GM21515 (cell line): ENCODE data around the gene DTNBP1.
"Not testable (repeated sequence)": the region's sequence is repeated elsewhere in the genome, so short reads cannot be mapped to it uniquely, and the experiment has no call there.

Experiments used
- ATAC-seq: cut with Tn5 transposase; IDR thresholded peaks from one replicate; pipeline ENCODE4 v1.9.1; 2021; ENCODE audit not compliant: unreplicated experiment

The DTNBP1 gene

GRCh38 chr6:15672291-15672690 is 9.5 kb upstream of the DTNBP1 start:
- no peak for ATAC-seq

- ATAC-seq = no peak
These were observed 6.1 kb upstream of the DTNBP1 start for GRCh38 chr6:15668918-15669317.

- not testable (repeated sequence) for ATAC-seq
These were observed 4.1 kb upstream of the DTNBP1 start for GRCh38 chr6:15666896-15667295.

GRCh38 chr6:15665237-15665636 is 2.4 kb upstream of the DTNBP1 start:
- no peak for ATAC-seq

GRCh38 chr6:15663130-15663871 is 473 bp upstream of the DTNBP1 start:
- ATAC-seq = no peak

- ATAC-seq = no peak
These were observed 939 bp downstream of the DTNBP1 start for GRCh38 chr6:15661853-15662325.

GRCh38 chr6:15659181-15659580 is 3.6 kb downstream of the DTNBP1 start:
- ATAC-seq = no peak

- ATAC-seq = no peak
These were observed 4.6 kb downstream of the DTNBP1 start for GRCh38 chr6:15658181-15658744.

GRCh38 chr6:15657290-15657689 is 5.5 kb downstream of the DTNBP1 start:
- ATAC-seq = no peak

GRCh38 chr6:15656145-15656544 is 6.7 kb downstream of the DTNBP1 start:
- ATAC-seq = no peak

GRCh38 chr6:15654250-15654649 is 8.6 kb downstream of the DTNBP1 start:
- ATAC-seq = no peak

- peak; percentile 68 for ATAC-seq
These were observed 9.2 kb downstream of the DTNBP1 start for GRCh38 chr6:15653581-15653980.

- ATAC-seq = not testable (repeated sequence)
These were observed 12.7 kb downstream of the DTNBP1 start for GRCh38 chr6:15650004-15650559.

- no peak for ATAC-seq
These were observed 17.9 kb downstream of the DTNBP1 start for GRCh38 chr6:15644904-15645303.

- no peak for ATAC-seq
These were observed 19.3 kb downstream of the DTNBP1 start for GRCh38 chr6:15643542-15643941.

GRCh38 chr6:15642276-15642675 is 20.6 kb downstream of the DTNBP1 start:
- no peak for ATAC-seq

- ATAC-seq = no peak
These were observed 24.5 kb downstream of the DTNBP1 start for GRCh38 chr6:15638373-15638772.

GRCh38 chr6:15631432-15631831 is 31.4 kb downstream of the DTNBP1 start:
- ATAC-seq = no peak

- ATAC-seq = no peak
These were observed 32.6 kb downstream of the DTNBP1 start for GRCh38 chr6:15630202-15630601.

- no peak for ATAC-seq
These were observed 33.3 kb downstream of the DTNBP1 start for GRCh38 chr6:15629487-15629886.

GRCh38 chr6:15628499-15629131 is 34.2 kb downstream of the DTNBP1 start:
- ATAC-seq = no peak

- no peak for ATAC-seq
These were observed 35.0 kb downstream of the DTNBP1 start for GRCh38 chr6:15627821-15628220.
